ENCODE measurements around the gene SELENOH. TPM values are rescaled to one million over a fixed set of nuclear protein-coding genes. Genes with fewer than 3 reads are reported as not detected.

The SELENOH gene
- total and polyA plus RNA-seq, 9 of the 15 experiments (the other 6 are each of a cell fraction or from before 2014, with no cell fraction given): 16.6 to 299 (median 118) TPM

DNA sequence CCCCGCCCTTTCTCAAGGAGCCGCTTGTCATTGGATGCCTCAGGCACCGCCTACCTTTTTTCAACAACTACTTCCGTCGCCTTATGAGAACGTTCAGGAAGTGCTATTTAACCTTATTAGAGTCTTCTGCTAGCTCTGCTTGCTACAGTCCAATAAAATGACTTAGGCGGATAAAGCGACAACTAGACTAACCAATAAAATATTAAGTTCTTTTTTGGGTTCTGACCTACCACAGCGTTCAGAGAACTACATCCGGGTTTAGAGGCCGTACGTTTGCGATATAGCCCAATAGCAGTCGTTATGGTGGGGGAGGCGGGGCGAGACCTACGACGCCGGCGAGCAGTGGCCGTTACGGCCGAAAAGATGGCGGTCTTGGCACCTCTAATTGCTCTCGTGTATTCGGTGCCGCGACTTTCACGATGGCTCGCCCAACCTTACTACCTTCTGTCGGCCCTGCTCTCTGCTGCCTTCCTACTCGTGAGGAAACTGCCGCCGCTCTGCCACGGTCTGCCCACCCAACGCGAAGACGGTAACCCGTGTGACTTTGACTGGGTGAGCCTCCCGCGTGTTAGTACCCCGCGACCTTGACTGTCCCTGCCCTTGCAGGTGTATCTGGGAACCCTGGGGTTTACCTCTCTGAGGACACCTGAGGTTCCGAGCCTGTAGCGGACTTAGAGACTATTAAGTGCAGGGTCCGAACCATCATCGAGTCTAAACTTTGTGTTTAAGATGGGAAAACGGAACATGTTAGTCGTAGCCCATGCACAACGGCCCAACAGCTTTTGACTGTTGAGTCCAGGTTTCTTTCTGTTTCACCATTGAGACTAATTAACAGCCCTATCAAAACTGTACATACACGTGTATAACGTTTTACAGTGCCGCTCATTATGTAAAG lies 28.8 kb upstream of the SELENOH start, which contains the start of gene TMX2 (continued):
- TF ChIP-seq, protein P1, sequence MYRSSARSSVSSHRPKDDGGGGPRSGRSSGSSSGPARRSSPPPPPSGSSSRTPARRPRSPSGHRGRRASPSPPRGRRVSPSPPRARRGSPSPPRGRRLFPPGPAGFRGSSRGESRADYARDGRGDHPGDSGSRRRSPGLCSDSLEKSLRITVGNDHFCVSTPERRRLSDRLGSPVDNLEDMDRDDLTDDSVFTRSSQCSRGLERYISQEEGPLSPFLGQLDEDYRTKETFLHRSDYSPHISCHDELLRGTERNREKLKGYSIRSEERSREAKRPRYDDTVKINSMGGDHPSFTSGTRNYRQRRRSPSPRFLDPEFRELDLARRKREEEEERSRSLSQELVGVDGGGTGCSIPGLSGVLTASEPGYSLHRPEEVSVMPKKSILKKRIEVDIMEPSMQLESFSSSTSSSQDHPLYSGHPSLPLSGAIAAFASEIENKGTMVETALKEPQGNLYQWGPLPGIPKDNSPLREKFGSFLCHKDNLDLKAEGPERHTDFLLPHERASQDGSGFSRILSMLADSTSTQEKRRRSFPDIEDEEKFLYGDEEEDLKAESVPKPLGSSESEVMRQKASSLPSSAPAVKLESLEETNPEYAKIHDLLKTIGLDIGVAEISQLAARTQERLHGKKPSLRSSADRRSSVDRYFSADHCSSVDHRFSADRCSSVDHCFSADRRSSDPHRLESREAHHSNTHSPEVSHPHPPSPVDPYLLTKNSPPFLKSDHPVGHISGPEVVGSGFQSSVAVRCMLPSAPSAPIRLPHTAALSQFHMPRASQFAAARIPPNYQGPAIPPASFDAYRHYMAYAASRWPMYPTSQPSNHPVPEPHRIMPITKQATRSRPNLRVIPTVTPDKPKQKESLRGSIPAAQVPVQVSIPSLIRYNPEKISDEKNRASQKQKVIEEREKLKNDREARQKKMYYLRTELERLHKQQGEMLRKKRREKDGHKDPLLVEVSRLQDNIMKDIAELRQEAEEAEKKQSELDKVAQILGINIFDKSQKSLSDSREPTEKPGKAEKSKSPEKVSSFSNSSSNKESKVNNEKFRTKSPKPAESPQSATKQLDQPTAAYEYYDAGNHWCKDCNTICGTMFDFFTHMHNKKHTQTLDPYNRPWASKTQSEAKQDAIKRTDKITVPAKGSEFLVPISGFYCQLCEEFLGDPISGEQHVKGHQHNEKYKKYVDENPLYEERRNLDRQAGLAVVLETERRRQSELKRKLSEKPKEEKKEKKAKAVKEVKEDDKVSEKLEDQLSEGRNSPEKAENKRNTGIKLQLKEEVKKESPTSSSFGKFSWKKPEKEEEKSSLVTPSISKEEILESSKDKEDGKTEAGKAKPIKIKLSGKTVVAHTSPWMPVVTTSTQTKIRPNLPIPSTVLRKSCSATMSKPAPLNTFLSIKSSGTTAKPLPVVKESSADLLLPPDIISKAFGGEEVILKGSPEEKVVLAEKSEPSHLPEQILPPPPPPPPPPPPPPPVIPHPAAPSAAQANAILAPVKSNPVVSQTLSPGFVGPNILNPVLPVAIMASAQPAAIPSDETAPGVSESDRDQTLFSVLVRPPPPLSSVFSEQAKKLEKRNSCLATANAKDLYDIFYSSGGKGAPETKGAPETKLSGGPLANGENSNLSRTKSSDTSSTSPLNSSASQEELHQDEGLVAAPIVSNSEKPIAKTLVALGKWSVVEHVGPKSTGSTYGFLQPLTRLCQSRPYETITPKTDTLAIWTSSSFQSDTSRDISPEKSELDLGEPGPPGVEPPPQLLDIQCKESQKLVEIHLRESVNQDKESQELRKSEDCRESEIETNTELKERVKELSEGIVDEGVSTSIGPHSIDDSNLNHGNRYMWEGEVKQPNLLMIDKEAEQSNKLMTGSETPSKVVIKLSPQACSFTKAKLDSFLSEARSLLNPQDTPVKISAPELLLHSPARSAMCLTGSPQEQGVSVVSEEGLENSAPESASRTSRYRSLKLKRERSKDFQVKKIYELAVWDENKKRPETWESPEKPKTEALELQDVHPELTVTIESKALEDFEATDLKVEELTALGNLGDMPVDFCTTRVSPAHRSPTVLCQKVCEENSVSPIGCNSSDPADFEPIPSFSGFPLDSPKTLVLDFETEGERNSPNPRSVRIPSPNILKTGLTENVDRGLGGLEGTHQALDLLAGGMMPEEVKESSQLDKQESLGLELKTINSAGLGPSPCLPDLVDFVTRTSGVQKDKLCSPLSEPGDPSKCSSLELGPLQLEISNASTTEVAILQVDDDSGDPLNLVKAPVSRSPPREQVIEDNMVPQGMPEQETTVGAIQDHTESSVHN (IDR thresholded peaks at IDR 0.05; ENCODE audit: borderline replicate concordance in 1 of 2, low read depth in 1 of 2): 0 out of 4 replicates have a peak, but pooled peaks of 1 of the 2 experiments have one; percentile 36
- TF ChIP-seq DNMT1 (IDR thresholded peaks at IDR 0.05): no peak
- peak; percentile 89 for TF ChIP-seq TBP (optimal IDR thresholded peaks at IDR 0.05; ENCODE audit: low read depth, low read length)
- TF ChIP-seq TOE1 (IDR thresholded peaks at IDR 0.05; ENCODE audit: borderline replicate concordance): 0 out of 2 replicates have a peak, but pooled peaks have one; percentile 36
- peak; percentile 94; the same call in 1 of the 2 replicates for TF ChIP-seq TOE1 (CRISPR knock-in tag; IDR thresholded peaks at IDR 0.05; ENCODE audit: borderline replicate concordance, low read depth)
- TF ChIP-seq MAFG (tag; conservative IDR thresholded peaks at IDR 0.05): no peak
- peak; percentile 57; the same call in 1 of the 2 replicates for TF ChIP-seq HDAC2 (IDR thresholded peaks at IDR 0.05)
- TF ChIP-seq FOXJ2 (tag; IDR thresholded peaks at IDR 0.05): no peak
- TF ChIP-seq, protein P2, sequence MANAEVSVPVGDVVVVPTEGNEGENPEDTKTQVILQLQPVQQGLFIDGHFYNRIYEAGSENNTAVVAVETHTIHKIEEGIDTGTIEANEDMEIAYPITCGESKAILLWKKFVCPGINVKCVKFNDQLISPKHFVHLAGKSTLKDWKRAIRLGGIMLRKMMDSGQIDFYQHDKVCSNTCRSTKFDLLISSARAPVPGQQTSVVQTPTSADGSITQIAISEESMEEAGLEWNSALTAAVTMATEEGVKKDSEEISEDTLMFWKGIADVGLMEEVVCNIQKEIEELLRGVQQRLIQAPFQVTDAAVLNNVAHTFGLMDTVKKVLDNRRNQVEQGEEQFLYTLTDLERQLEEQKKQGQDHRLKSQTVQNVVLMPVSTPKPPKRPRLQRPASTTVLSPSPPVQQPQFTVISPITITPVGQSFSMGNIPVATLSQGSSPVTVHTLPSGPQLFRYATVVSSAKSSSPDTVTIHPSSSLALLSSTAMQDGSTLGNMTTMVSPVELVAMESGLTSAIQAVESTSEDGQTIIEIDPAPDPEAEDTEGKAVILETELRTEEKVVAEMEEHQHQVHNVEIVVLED (CRISPR knock-in tag; IDR thresholded peaks at IDR 0.05): 0 out of 2 replicates have a peak, but pooled peaks have one; percentile 34
- TF ChIP-seq ZNF583 (CRISPR knock-in tag; IDR thresholded peaks at IDR 0.05): 0 out of 2 replicates have a peak, but pooled peaks have one; percentile 46
- 0 out of 2 replicates have a peak, but pooled peaks have one; percentile 6 for TF ChIP-seq SMAD3 (CRISPR knock-in tag; conservative IDR thresholded peaks at IDR 0.05)
- no peak for TF ChIP-seq TBL1XR1 (IDR thresholded peaks at IDR 0.05; ENCODE audit: low read length in 2 of 2)
- peak; percentile 86 for TF ChIP-seq PHF20 (IDR thresholded peaks at IDR 0.05; ENCODE audit: partially characterized antibody)
- peak in 1 of 2 experiments; percentile 32; a peak in 1 of 4 replicates for TF ChIP-seq NRF1 (conservative IDR thresholded peaks at IDR 0.05 in 1 of 2, IDR thresholded peaks at IDR 0.05 in 1 of 2)
- TF ChIP-seq, protein P3, sequence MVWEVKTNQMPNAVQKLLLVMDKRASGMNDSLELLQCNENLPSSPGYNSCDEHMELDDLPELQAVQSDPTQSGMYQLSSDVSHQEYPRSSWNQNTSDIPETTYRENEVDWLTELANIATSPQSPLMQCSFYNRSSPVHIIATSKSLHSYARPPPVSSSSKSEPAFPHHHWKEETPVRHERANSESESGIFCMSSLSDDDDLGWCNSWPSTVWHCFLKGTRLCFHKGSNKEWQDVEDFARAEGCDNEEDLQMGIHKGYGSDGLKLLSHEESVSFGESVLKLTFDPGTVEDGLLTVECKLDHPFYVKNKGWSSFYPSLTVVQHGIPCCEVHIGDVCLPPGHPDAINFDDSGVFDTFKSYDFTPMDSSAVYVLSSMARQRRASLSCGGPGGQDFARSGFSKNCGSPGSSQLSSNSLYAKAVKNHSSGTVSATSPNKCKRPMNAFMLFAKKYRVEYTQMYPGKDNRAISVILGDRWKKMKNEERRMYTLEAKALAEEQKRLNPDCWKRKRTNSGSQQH (CRISPR knock-in tag; IDR thresholded peaks at IDR 0.05): peak; percentile 62; the same call in 1 of the 2 replicates
- TF ChIP-seq ZNF324 (CRISPR knock-in tag; IDR thresholded peaks at IDR 0.05): no peak

Measured in K562 (cell line).